HepG2 (cell line): Measurements from ENCODE around the gene ZNF425. TPM values are rescaled to one million over a fixed set of nuclear protein-coding genes. Genes with fewer than 3 reads are reported as not detected.
A peak's percentile ranks its signal among the peaks of the same experiment; 100 is the strongest.

ENCODE experiments used
- CREB1 ChIP-seq, 2 experiments: fragments of 450-650 bp in 1 of 2; IDR thresholded peaks; 2 replicates each; pipeline ENCODE4 v1.6.1; 2016 to 2017; ENCODE audit warnings: control low read depth in 1 of 2, mild to moderate bottlenecking in 1 of 2, missing compliant biosample characterization in 1 of 2, missing genetic modification characterization in 1 of 2
- ELF1 ChIP-seq: sonication (generic); formaldehyde crosslinking; IDR thresholded peaks from 2 replicates; pipeline ENCODE4 v1.4.0; 2020; ENCODE audit warnings: missing genetic modification reagents
- ISL2 ChIP-seq: sonication (generic); formaldehyde crosslinking; IDR thresholded peaks from 2 replicates; pipeline ENCODE4 v1.5.0; 2020; ENCODE audit warnings: missing genetic modification reagents
- KLF9 ChIP-seq: IDR thresholded peaks from 2 replicates; pipeline ENCODE4 v1.6.1; 2016; ENCODE audit warnings: low read depth
- LRRFIP1 ChIP-seq: sonication (generic); formaldehyde crosslinking; conservative IDR thresholded peaks from 2 replicates; pipeline ENCODE4 v1.4.0; 2020; ENCODE audit warnings: missing genetic modification reagents
- MIER3 ChIP-seq: IDR thresholded peaks from 2 replicates; pipeline ENCODE4 v1.6.1; 2016; ENCODE audit warnings: missing compliant biosample characterization, borderline replicate concordance
- NFE2L2 ChIP-seq: fragments of 150-350 bp; IDR thresholded peaks from 2 replicates; pipeline ENCODE4 v1.6.1; 2014; ENCODE audit warnings: low read length
- RXRB ChIP-seq: IDR thresholded peaks from 2 replicates; pipeline ENCODE4 v1.6.1; 2016; ENCODE audit warnings: borderline replicate concordance, missing genetic modification reagents, missing compliant biosample characterization
- SCMH1 ChIP-seq: sonication (generic); formaldehyde crosslinking; IDR thresholded peaks from 2 replicates; pipeline ENCODE4 v1.9.0; 2021; ENCODE audit warnings: missing genetic modification reagents, mild to moderate bottlenecking, borderline replicate concordance
- SSRP1 ChIP-seq: IDR thresholded peaks from 2 replicates; pipeline ENCODE4 v1.6.1; 2016; ENCODE audit warnings: control low read depth
- ZBTB1 ChIP-seq: sonication (generic); formaldehyde crosslinking; IDR thresholded peaks from 2 replicates; pipeline ENCODE4 v1.4.0; 2020; ENCODE audit warnings: missing genetic modification reagents, borderline replicate concordance
- ZBTB10 ChIP-seq: sonication (generic); formaldehyde crosslinking; IDR thresholded peaks from 2 replicates; pipeline ENCODE4 v1.4.0; 2020; ENCODE audit warnings: missing genetic modification reagents, borderline replicate concordance
- ZBTB7B ChIP-seq: sonication (generic); formaldehyde crosslinking; IDR thresholded peaks from 2 replicates; pipeline ENCODE4 v1.4.0; 2020; ENCODE audit warnings: missing genetic modification reagents
- ZKSCAN5 ChIP-seq: sonication (generic); formaldehyde crosslinking; IDR thresholded peaks from 2 replicates; pipeline ENCODE4 v1.5.1; 2020; ENCODE audit warnings: mild to moderate bottlenecking, missing genetic modification reagents
- ZNF10 ChIP-seq: sonication (generic); formaldehyde crosslinking; IDR thresholded peaks from 2 replicates; pipeline ENCODE4 v1.4.0; 2020; ENCODE audit warnings: mild to moderate bottlenecking, low read depth, missing genetic modification reagents, borderline replicate concordance
- ZNF143 ChIP-seq: sonication (generic); formaldehyde crosslinking; IDR thresholded peaks from 2 replicates; pipeline ENCODE4 v1.4.0; 2020; ENCODE audit warnings: missing genetic modification reagents
- ZNF30 ChIP-seq: sonication (generic); formaldehyde crosslinking; IDR thresholded peaks from 2 replicates; pipeline ENCODE4 v1.5.0; 2020; ENCODE audit warnings: mild to moderate bottlenecking, missing genetic modification reagents
- ZNF432 ChIP-seq: sonication (generic); formaldehyde crosslinking; IDR thresholded peaks from 2 replicates; pipeline ENCODE4 v1.5.0; 2020; ENCODE audit warnings: missing genetic modification reagents, mild to moderate bottlenecking, borderline replicate concordance
- ZNF687 ChIP-seq: sonication (generic); formaldehyde crosslinking; IDR thresholded peaks from 2 replicates; pipeline ENCODE4 v1.5.1; 2020; ENCODE audit warnings: mild to moderate bottlenecking, missing genetic modification reagents, moderate library complexity
- ZNF7 ChIP-seq: IDR thresholded peaks from 2 replicates; pipeline ENCODE4 v1.6.1; 2016; ENCODE audit warnings: missing biosample characterization, missing genetic modification reagents
- ZSCAN31 ChIP-seq: sonication (generic); formaldehyde crosslinking; IDR thresholded peaks from 2 replicates; pipeline ENCODE4 v1.5.0; 2020; ENCODE audit warnings: low read depth, mild to moderate bottlenecking, missing genetic modification reagents
- polyA plus RNA-seq, 8 experiments: library from polyadenylated mRNA; depleted of rRNA in 3 of 8; stranded (reverse) in 7 of 8; unstranded in 1 of 8; fragments of >200 nt; fragmentation: Illumina TruSeq in 4 of 8; extraction: Trizol in 4 of 8; gene quantifications; 2 replicates each; pipeline versions ENCODE4 v1.2.1 to v1.2.3, GENCODE V29; 2011 to 2016; ENCODE audit warnings: low read depth in 4 of 8, missing spikeins in 1 of 8, mixed read lengths in 1 of 8; ENCODE audit not compliant: insufficient read depth in 1 of 8
- total RNA-seq, 5 experiments: library from RNA; depleted of rRNA; stranded (reverse); fragments of >200 nt; fragmentation: Illumina TruSeq; extraction: Trizol; gene quantifications; 2 replicates each; pipeline ENCODE4 v1.2.3, GENCODE V29; 2016; ENCODE audit warnings: low read depth in 1 of 5

Gene ZNF425
- total and polyA plus RNA-seq, 2 of the 13 experiments (the other 11 are each of a cell fraction or from before 2014, with no cell fraction given), result 0.51 to 1.1 TPM

- no peak for TF ChIP-seq ZNF10
- peak; percentile 97 for TF ChIP-seq ZNF143 (CRISPR knock-in tag)
- peak; percentile 82; the same call in 1 of the 2 replicates for TF ChIP-seq ZBTB7B (CRISPR knock-in tag)
- peak; percentile 7; the same call in 1 of the 2 replicates for TF ChIP-seq ZNF7 (CRISPR knock-in tag)
- peak; percentile 79 for TF ChIP-seq RXRB (CRISPR knock-in tag)
- TF ChIP-seq ZBTB1 (CRISPR knock-in tag), result no peak
- TF ChIP-seq ZKSCAN5 (CRISPR knock-in tag), result no peak
- no peak; the same call in 1 of the 2 replicates for TF ChIP-seq LRRFIP1 (CRISPR knock-in tag)
- TF ChIP-seq ZSCAN31, result peak; percentile 99
- TF ChIP-seq MIER3 (CRISPR knock-in tag), result peak; percentile 90; the same call in 1 of the 2 replicates
- TF ChIP-seq ISL2 (CRISPR knock-in tag), result peak; percentile 83
- peak; percentile 96 for TF ChIP-seq ZNF687
- no peak for TF ChIP-seq KLF9 (CRISPR knock-in tag)
- TF ChIP-seq SCMH1, result no peak
- no peak for TF ChIP-seq NFE2L2
- TF ChIP-seq ZBTB10, result 0 out of 2 replicates have a peak, but pooled peaks have one; percentile 19
- no peak for TF ChIP-seq ZNF432 (CRISPR knock-in tag)
- no peak for TF ChIP-seq CREB1 (IDR thresholded peaks at IDR 0.05)
- TF ChIP-seq CREB1 (CRISPR knock-in tag; IDR thresholded peaks at IDR 0.05), result 0 out of 2 replicates have a peak, but pooled peaks have one; percentile 30
- peak; percentile 93 for TF ChIP-seq ELF1 (CRISPR knock-in tag)
- TF ChIP-seq ZNF30 (CRISPR knock-in tag), result peak; percentile 70
- TF ChIP-seq SSRP1 (CRISPR knock-in tag), result no peak
Measured at GRCh38 chr7:149125863-149126661, at the start of gene ZNF425 (continued).
